Lower leg skin (tissue), 3 donors: ENCODE results near the gene MAGI2.

Experiments used
- POLR2A ChIP-seq, 2 donors: fragments of 450-650 bp; IDR thresholded peaks; one replicate each; pipeline ENCODE4 v1.6.1; 2016 to 2017; ENCODE audit warnings: antibody characterized with exemption in 2 of 2, mild to moderate bottlenecking in 1 of 2, moderate library complexity in 1 of 2
- TF ChIP-seq, protein P1 (sequence below), 3 donors: fragments of 450-650 bp; IDR thresholded peaks; one replicate each; pipeline ENCODE4 v1.5.1; 2016; ENCODE audit warnings: antibody characterized with exemption in 3 of 3, mild to moderate bottlenecking in 3 of 3, moderate library complexity in 2 of 3

DNA sequence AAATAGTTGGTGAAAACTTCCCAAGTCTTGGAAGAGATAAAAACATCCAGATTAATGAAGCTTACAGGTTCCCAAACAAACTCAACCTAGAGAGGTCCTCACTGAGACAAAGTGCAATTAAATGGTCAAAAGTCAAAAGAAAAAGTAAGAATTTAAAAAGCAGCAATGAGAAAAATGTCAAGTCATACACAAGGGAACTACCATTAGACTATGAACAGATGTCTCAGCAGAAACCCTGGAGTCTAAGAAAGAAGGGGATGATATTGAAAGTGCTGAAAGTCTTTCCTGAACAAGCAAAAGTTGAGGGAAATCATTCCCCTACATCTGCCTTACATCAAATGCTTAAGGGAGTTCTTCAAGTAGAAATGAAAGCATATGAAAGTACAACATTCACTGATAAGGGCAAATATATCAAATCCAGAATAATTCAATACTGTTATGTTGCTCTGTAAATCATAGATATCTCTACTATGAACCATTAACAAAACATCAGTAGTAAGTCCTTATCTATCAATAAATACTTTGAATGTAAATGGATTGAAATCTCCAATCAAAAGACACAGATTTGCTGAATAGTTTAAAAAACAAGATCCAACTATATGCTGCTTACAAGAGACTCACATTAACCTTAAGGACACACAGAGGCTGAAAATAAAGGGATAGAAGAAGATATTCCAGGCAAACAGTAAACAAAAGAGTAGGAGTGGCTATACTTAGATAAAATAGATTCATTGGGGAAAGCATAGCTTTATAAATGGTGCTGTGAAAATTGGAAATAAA, 1205.4 kb downstream of the MAGI2 start:
- TF ChIP-seq POLR2A (IDR thresholded peaks at IDR 0.05) = no peak
- TF ChIP-seq, protein P1, sequence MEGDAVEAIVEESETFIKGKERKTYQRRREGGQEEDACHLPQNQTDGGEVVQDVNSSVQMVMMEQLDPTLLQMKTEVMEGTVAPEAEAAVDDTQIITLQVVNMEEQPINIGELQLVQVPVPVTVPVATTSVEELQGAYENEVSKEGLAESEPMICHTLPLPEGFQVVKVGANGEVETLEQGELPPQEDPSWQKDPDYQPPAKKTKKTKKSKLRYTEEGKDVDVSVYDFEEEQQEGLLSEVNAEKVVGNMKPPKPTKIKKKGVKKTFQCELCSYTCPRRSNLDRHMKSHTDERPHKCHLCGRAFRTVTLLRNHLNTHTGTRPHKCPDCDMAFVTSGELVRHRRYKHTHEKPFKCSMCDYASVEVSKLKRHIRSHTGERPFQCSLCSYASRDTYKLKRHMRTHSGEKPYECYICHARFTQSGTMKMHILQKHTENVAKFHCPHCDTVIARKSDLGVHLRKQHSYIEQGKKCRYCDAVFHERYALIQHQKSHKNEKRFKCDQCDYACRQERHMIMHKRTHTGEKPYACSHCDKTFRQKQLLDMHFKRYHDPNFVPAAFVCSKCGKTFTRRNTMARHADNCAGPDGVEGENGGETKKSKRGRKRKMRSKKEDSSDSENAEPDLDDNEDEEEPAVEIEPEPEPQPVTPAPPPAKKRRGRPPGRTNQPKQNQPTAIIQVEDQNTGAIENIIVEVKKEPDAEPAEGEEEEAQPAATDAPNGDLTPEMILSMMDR (IDR thresholded peaks at IDR 0.05) = no peak
